ENCODE data around the gene NKD1.
"Not testable (repeated sequence)": the region's sequence is repeated elsewhere in the genome, so short reads cannot be mapped to it uniquely, and the experiment has no call there.

NKD1 gene, protein sequence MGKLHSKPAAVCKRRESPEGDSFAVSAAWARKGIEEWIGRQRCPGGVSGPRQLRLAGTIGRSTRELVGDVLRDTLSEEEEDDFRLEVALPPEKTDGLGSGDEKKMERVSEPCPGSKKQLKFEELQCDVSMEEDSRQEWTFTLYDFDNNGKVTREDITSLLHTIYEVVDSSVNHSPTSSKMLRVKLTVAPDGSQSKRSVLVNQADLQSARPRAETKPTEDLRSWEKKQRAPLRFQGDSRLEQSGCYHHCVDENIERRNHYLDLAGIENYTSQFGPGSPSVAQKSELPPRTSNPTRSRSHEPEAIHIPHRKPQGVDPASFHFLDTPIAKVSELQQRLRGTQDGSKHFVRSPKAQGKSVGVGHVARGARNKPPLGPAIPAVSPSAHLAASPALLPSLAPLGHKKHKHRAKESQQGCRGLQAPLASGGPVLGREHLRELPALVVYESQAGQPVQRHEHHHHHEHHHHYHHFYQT

GRCh38 chr16:50548125-50548908, at the start of gene NKD1:
Gene NKD1 (plus strand): TSS chr16:50548396. CDS start chr16:50548554, 158 bp downstream.
- DNase-seq, result peak in 1 of 2 experiments; percentile 3

DNA sequence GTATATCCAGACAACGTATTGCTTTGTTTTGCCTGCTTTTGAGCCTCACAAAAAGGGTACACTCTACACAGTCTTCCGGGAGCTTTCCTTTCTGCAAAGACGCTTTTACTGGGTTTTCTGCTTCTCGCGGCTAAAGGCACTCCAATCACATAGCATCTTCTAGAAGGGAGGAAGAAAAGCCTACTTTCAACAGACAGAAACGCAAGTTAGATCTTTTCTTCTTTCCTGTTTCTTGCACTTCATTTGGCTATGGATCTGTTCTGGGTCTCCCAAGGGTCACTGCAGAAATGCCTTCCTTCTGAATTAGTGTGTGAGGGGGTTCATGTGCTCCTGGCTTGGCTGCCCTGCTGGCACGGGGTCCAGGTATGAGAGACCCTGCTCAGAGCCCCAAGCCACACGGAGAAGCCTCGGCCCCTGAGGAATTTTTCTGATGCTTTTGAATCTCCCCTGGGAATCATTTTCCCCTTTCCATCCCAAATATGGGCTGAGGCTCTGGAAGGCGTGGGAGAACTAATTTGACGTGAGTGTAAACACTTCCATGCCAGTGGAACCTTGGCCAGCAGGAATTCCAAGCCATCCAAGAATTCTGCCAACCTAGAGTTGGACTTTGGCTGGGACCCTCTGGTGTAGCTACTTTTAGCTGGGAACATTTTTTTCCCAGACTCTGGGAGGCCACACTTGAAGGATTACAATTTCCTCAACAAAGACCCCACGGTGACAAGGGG, 49.6 kb upstream of the NKD1 start:
- no peak for DNase-seq

DNA sequence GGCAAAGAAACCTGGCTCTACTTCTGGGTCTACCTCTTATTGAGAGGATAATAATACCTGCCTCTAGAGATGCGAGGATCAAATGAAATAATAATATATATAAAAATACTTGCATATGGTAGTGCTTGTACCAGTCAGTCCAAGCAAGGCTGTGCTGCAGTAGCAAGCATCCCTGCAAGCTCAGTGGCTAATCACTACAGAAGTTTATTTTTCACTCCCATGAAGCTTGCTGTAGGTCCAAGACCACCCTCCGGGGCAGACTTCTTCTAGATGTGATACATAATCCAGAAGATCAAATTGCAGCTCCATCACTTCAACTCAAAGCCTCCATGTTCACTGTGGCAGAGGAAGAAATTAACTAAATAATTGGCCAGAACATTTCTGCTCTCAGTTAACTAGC, 48.9 kb upstream of the NKD1 start:
- DNase-seq, result no peak

- DNase-seq, result no peak
Measured at GRCh38 chr16:50500171-50500874, 47.9 kb upstream of the NKD1 start.

DNA sequence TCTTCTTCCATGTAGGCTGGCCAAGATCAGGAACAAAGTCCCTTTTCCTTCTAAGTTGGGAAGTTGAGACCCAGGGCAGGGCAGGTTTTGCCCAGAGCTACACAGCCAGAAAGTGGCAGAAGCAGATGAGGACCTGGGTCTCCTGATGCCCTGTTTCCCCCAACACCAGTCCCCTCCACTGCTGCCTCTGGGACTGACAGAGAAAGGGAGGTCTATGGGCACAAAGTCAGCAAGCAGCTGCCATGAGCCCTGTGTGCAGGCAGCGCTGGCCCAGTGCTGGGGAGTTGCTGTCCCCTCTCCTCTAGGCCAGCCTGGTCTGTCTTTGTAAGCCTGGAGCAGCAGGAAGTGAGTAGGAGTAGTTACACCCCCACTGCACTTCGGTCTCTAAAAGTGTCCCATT, 46.9 kb upstream of the NKD1 start:
- DNase-seq, result no peak

DNA sequence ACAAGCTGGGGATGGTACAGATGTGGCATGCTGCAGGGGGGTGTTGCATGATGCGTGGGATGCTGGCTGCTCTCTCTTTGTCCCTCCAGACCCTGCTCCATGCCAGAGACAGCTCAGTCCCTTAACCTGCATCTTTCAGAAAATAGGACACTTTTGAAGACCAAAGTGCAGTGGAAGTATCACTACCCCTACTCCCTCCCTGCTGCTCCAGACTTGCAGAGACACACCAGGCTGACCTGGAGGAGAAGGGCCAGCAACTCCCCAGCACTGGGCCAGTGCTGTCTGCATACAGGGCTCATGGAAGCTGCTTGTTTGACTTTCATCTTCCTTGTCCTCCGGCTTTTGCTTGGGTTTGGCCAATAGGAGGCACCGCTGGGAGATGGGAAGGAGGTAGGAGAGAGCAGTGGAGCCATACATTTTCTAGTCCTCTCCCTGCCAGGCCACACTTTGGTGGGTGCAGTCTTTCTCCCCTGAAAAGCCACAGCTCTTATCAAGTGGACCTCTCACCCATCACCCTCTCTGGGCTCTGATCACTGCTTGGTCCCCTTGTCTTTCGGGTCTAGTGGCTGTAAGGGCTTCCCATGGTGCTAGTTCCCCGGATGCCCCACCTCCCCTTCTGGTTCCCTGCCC, 46.1 kb upstream of the NKD1 start:
- DNase-seq, result no peak

DNA sequence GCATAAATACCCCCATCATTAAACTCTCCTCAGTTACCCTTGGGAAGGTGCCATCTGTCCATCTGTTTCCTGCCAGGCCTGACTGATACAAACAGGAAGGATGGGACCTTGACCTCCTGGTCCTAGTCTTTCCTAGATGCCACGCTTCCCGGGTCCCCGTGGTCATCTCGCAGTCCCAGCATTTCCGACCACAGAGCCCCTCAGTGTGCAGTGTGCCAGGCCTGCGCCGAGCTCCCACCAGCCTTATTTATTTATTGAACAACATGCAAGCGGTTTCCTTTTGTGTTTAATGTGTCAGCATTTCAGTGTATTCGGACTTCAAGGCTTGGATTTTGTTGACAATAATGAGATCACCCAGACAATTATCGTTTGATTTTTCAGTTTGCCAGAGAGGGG, 45.6 kb upstream of the NKD1 start:
- no peak for DNase-seq

DNA sequence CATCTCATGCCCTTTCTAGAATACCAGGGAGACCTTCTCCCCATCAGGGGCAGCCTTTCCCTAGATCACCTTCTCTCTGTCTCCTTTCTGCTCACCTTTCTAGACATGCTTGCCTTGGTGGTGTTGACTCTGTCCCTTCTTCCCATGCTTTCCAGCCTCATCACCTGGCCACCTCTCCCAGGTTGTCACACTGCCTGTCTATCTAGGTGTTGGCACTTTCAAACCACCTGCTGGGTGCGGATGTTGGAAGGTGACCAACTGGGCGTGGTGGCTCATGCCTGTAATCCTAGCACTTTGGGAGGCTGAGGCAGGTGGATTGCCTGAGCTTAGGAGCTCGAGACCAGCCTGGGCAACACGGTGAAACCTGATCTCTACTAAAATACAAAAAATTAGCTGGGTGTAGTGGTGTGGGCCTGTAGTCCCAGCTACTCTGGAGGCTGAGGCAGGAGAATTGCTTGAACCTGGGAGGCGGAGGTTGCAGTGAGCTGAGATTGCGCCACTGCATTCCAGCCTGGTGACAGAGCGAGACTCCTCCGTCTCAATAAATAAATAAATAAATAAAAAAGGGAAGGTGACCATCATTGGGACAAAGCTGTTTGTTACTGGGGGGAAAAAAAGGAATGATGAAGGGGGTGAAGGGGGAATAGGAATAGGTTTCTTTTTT, 44.2 kb upstream of the NKD1 start:
- DNase-seq, result not testable (repeated sequence)

DNA sequence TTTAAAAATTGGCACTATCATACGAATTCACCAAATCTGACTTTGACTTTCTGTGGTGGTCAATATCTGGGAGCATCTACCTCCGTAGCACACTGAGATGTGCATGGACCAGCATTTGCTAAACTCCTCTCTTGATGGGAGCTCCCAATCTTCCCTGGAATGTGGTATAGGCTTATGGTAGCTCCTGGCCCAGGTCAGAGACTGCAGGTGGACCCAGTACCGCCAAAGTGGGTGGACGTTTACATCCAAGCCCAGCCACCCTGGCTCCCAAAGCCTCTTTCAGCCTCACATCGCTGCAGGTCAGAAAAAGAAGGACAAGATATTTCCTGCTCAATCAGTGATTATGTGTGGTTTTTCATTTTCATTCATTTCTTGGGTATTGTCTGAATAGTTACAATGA, 43.1 kb upstream of the NKD1 start:
- no peak for DNase-seq

DNA sequence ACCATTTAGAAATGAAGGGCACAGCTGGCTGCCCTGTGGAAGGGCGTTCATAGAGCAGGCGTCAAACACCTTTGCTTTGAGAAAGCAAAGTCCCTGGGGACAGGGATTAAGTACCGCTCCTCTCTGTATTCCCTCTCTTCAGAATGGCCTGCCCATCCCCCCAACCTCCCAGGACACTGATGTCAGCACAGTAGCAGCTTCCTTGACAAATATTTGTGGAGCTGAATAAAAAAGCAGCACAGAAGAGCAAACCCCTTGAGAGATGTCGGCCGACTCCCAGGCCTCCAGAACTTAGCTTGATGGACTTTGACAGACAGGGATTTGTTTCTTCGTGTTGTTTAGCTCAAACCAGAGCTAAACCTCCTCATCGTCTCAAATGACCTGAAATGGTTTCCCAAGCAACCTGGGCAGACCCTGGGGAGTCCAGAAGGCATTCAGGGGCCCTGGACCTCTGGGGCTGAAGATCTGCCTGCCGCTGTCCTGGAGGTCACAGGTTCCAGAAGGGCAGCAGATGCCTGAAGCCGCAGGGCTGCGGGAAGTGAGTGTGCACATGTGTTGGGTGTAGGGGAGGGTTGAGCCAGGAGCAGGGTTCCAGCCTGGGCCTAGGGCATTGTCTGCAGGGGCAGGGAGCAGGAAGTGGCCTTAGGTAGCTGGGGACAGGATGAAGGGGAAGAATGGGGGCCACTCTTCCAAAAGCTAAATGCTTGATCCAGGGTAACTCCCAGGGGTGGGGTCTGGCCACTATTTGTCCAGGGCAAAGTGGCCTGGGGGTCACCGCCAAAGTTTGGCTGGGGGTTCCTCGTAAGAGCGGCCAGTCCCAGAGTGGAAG, 42.3 kb upstream of the NKD1 start:
- no peak for DNase-seq

- no peak for DNase-seq
Measured at GRCh38 chr16:50506543-50506937, 41.7 kb upstream of the NKD1 start.

DNA sequence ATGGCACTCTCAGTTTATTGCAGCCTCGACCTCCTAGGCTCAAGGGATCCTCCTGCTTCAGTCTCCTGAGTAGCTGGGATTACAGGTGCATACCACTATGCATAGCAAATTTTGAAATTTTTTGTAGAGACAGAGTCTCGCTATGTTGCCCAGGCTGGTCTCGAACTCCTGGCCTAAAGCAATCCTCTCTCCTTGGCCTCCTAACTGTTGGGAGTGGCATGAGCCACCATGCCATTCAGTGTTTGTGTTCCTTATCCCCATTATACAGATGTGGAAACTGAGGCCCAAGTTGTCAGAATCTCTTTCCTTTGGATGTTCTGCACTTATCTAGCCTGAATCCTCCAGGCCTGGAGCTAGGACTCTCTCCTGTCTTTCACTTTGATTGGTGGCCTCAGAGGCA, 40.8 kb upstream of the NKD1 start:
- DNase-seq, result no peak

DNA sequence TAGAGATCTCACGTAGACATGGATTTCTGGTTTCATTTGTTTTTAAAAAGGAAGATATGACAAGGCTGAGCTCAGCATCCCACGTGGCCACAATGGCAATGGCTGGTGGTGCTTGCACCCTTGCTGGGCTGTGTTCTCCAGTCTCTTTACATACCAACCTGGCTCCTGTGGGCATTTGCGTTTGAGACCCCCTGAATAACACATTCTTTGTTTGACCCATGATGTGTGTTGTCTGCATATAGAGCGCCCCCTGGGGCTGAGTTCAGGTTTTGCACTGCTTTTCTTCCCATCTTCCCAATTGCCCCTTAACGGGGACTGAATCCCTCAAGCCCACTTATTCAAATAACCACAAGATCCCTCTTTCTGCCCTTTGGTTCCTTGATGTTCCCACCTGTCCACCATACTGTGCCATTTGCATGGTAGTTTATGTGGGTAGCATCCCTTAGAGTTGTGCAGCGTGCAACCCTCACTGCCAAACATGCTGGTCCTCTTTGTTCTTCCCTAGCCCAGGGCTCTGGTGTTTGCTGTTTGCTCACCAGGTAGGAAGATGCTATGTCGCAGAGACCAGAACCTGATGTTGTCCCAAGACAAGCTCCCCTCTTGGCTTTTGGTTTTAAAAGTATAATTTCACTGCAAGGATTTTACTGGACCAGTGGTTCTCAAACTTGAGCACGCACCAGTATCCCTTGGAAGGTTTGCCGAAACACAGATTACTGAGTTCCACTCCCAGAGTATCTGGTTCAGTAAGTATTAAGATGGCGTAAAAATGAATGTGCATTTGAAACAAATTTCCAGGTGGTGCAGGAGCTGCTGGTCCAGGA, 38.5 kb upstream of the NKD1 start:
- no peak for DNase-seq

DNA sequence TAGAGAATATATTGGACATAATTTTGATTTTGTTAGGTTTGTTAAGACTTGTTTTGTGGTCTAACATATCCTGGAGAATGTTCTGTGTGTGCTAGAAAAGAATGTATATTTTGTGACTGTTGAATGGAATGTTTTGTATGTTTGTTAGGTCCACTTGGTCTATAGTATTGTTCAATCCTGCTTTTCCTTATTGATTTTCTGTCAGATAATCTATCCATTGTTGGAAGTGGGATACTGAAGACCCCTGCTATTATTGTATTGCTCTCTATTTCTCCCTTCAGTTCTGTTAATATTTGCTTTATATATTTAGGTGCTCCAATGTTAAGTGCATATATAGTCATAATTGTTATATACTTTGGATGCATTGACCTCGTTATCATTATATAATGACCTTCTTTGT, 33.0 kb upstream of the NKD1 start:
- DNase-seq, result no peak

- DNase-seq, result no peak
Measured at GRCh38 chr16:50516401-50516800, 31.8 kb upstream of the NKD1 start.

DNA sequence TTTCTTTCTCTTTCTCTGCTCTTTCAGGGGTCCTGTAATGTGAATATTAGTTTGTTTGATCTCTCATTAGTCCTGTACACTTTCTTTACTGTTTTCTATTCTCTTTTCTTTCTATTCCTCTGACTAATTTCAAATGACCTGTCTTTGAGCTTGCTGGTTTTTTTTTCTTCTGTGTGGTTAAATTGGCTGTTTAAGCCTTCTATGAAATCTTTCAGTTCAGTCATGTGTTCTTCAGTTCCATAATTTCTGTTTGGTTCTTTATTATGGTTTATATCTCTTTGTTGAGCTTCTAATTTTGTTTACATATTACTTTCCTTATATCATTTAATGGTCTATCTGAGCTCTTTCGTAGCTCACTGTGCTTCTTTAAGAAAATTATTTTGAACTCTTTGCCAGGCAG, 31.3 kb upstream of the NKD1 start:
- DNase-seq, result no peak

- no peak for DNase-seq
Measured at GRCh38 chr16:50517450-50518252, 30.5 kb upstream of the NKD1 start.

- no peak for DNase-seq
Measured at GRCh38 chr16:50519001-50519400, 29.2 kb upstream of the NKD1 start.

DNA sequence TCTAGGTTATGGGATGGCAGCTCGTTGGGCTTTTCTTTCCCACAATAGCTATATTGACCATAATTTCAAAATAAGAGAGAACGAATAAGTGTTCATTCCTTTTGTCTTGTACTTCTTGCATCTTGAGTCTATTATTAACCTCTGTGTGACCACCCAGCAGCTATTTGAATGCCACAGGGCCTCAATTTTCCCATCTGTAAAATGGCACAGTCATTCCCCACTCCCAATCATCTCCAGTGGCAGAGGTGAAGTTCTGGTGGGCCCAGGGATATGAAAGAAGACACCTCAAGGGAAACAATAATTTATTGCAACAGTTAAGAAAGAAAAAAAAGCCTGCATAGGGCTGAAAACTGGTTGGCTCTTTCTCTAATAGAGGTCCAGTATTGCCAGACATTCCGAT, 28.6 kb upstream of the NKD1 start:
- no peak for DNase-seq

All from SW 1271 (cell line).